GM12878 (cell line): ENCODE results near the gene RALGDS. TPM values are rescaled to one million over a fixed set of nuclear protein-coding genes. Genes with fewer than 3 reads are reported as not detected.
A peak's percentile ranks its signal among the peaks of the same experiment; 100 is the strongest.

Experiments used
- ATAC-seq: fragments of 200-7000 bp; cut with Tn5 transposase; 3 replicates; pipeline ENCODE4 v1.9.1; 2020; ENCODE audit warnings: mild to moderate bottlenecking, moderate library complexity
- BruUV-seq: library from RNA; stranded (reverse); fragments of 400-500 nt; replicated peaks from 2 replicates; lab custom pipeline; 2021; lab: Mats Ljungman, UMichigan
- CTCF ChIA-PET: fragments of 300-600 bp; sonication (Branson Sonifier 250); formaldehyde crosslinking; extraction: SDS; loops from one replicate; lab custom pipeline; 2021; ENCODE audit warnings: inconsistent platforms; lab: Yijun Ruan, JAX
- POLR2A ChIA-PET: fragments of 350-600 bp; formaldehyde crosslinking; extraction: SDS; loops from one replicate; lab custom pipeline; 2021; ENCODE audit warnings: inconsistent platforms; lab: Charles Lee
- RAD21 ChIA-PET: fragments of 300-600 bp; sonication (Branson Sonifier 250); formaldehyde crosslinking; loops from one replicate; lab custom pipeline; 2023; ENCODE audit warnings: antibody characterized with exemption; ENCODE audit not compliant: unreplicated experiment; lab: Charles Lee
- SMC1A ChIA-PET: fragments of 300-600 bp; sonication (Branson Sonifier 250); formaldehyde crosslinking; loops from one replicate; lab custom pipeline; 2023; ENCODE audit not compliant: unreplicated experiment, uncharacterized antibody; lab: Charles Lee
- DNase-seq: peaks from one replicate; pipeline ENCODE4 v3.0.0-alpha.2; 2011; ENCODE audit warnings: low read depth, low spot score
- FAIRE-seq: peaks from 3 replicates; lab custom pipeline; 2011; peaks lifted over from hg19 to GRCh38; lab: Jason Lieb, UNC
- H2AFZ ChIP-seq: 2 replicates; pipeline ENCODE4 v1.6.0; 2011; ENCODE audit warnings: low read depth, low read length, control low read depth; ENCODE audit not compliant: control insufficient read depth
- H3K27ac ChIP-seq: 2 replicates; pipeline ENCODE4 v1.5.1; 2011; ENCODE audit warnings: control low read depth; ENCODE audit not compliant: control insufficient read depth, insufficient read depth
- H3K27me3 ChIP-seq, 2 experiments: replicated peaks in 1 of 2; 2 replicates each; pipeline versions ENCODE4 v1.6.0 to v1.6.1; 2011; ENCODE audit warnings: low read length in 1 of 2; ENCODE audit not compliant: control insufficient read depth in 2 of 2, insufficient read depth in 2 of 2
- H3K36me3 ChIP-seq, 2 experiments: 2 replicates each; pipeline ENCODE4 v1.5.1; 2011; ENCODE audit warnings: low read length in 1 of 2; ENCODE audit not compliant: control insufficient read depth in 2 of 2, insufficient read depth in 2 of 2
- H3K4me1 ChIP-seq: 2 replicates; pipeline ENCODE4 v1.6.1; 2011; ENCODE audit warnings: mild to moderate bottlenecking, low read length, moderate library complexity, mixed read lengths; ENCODE audit not compliant: control insufficient read depth, insufficient read depth
- H3K4me2 ChIP-seq: 2 replicates; pipeline ENCODE4 v1.6.0; 2011; ENCODE audit warnings: control low read depth; ENCODE audit not compliant: control insufficient read depth, insufficient read depth
- H3K4me3 ChIP-seq: fragments of 200-600 bp; sonication (generic); 2 replicates; pipeline ENCODE4 v1.5.1; 2016
- H3K79me2 ChIP-seq: 2 replicates; pipeline ENCODE4 v1.6.0; 2011; ENCODE audit warnings: low read length; ENCODE audit not compliant: control insufficient read depth, insufficient read depth
- H3K9ac ChIP-seq: 2 replicates; pipeline ENCODE4 v1.8.0; 2011; ENCODE audit warnings: low read length, control low read depth, mixed read lengths; ENCODE audit not compliant: control insufficient read depth, insufficient read depth
- H3K9me3 ChIP-seq: replicated peaks from 3 replicates; pipeline ENCODE4 v1.5.1; 2011; ENCODE audit warnings: mild to moderate bottlenecking, low read length; ENCODE audit not compliant: control insufficient read depth, insufficient read depth
- H4K20me1 ChIP-seq: 2 replicates; pipeline ENCODE4 v1.6.0; 2011; ENCODE audit not compliant: control insufficient read depth, insufficient read depth
- CEBPZ ChIP-seq: fragments of 150-350 bp; IDR thresholded peaks from 2 replicates; pipeline ENCODE4 v1.6.1; 2016; ENCODE audit warnings: low read depth, low read length
- CUX1 ChIP-seq: IDR thresholded peaks from 2 replicates; pipeline ENCODE4 v1.6.1; 2012; ENCODE audit warnings: improper control_type of control experiment, low read depth, low read length; ENCODE audit not compliant: insufficient replicate concordance
- EP300 ChIP-seq, 2 experiments: fragments of 150-350 bp in 1 of 2; IDR thresholded peaks; 2 replicates each; pipeline ENCODE4 v1.6.1; 2011 to 2012; ENCODE audit warnings: low read depth in 2 of 2, low read length in 2 of 2, borderline replicate concordance in 1 of 2, improper control_type of control experiment in 1 of 2, inconsistent platforms in 1 of 2; ENCODE audit not compliant: control insufficient read depth in 1 of 2
- IRF4 ChIP-seq: IDR thresholded peaks from 2 replicates; pipeline ENCODE4 v1.6.1; 2011; ENCODE audit warnings: low read depth, low read length
- LARP7 ChIP-seq: fragments of 450-650 bp; IDR thresholded peaks from 2 replicates; pipeline ENCODE4 v1.6.1; 2017; ENCODE audit warnings: mild to moderate bottlenecking
- NFIC ChIP-seq: IDR thresholded peaks from 2 replicates; pipeline ENCODE4 v1.6.1; 2012; ENCODE audit warnings: low read depth, mild to moderate bottlenecking, inconsistent platforms, low read length, moderate library complexity
- NFYB ChIP-seq: IDR thresholded peaks from 2 replicates; pipeline ENCODE4 v1.6.1; 2011; ENCODE audit warnings: low read depth, mild to moderate bottlenecking, low read length, improper control_type of control experiment, moderate library complexity; ENCODE audit not compliant: insufficient read depth
- PAX8 ChIP-seq: fragments of 450-650 bp; IDR thresholded peaks from 2 replicates; pipeline ENCODE4 v1.6.1; 2017; ENCODE audit warnings: mild to moderate bottlenecking, moderate library complexity
- RELA ChIP-seq: fragments of 450-650 bp; IDR thresholded peaks from 2 replicates; pipeline ENCODE4 v1.8.0; 2014; ENCODE audit warnings: borderline replicate concordance; ENCODE audit not compliant: partially characterized antibody
- SMAD5 ChIP-seq: IDR thresholded peaks from 2 replicates; pipeline ENCODE4 v1.6.1; 2016; ENCODE audit warnings: antibody characterized with exemption, low read depth
- ZNF687 ChIP-seq: fragments of 450-650 bp; IDR thresholded peaks from 2 replicates; pipeline ENCODE4 v1.6.1; 2017; ENCODE audit warnings: mild to moderate bottlenecking, moderate library complexity
- ZZZ3 ChIP-seq: IDR thresholded peaks from 2 replicates; pipeline ENCODE4 v1.6.1; 2011; ENCODE audit warnings: low read depth; ENCODE audit not compliant: control insufficient read depth, insufficient read length
- WGBS: methylation state at CpG from one replicate; pipeline ENCODE4 v1.1.6; 2016; ENCODE audit warnings: low lambda C conversion rate; ENCODE audit not compliant: insufficient replicate concordance, insufficient coverage; ENCODE audit errors: missing lambda C conversion rate; 5-methylcytosine and 5-hydroxymethylcytosine counted together
- in situ Hi-C: fragments of 300-500 bp; cut with MboI; formaldehyde crosslinking; loops from 9 replicates; pipeline ENCODE4 v1.14.3; 2018; ENCODE audit warnings: mixed read lengths
- intact Hi-C: fragments of 100-400 bp; cut with micrococcal nuclease; formaldehyde crosslinking; loops from one replicate; pipeline ENCODE4 v1.14.2; 2022; ENCODE audit not compliant: unreplicated experiment
- polyA plus RNA-seq, 11 experiments: library from polyadenylated mRNA; depleted of rRNA in 4 of 11; unstranded in 6 of 11; stranded (reverse) in 5 of 11; fragments of >200 nt; fragmentation: Nextera tagmentation in 4 of 11; fragmentation: Illumina TruSeq in 1 of 11; extraction: Ambion mirVana in 4 of 11; extraction: Trizol in 1 of 11; gene quantifications; 1 replicate in 1 of 11; 2 replicates in 10 of 11; pipeline versions ENCODE4 v1.2.1 to v1.2.3, GENCODE V29; 2011 to 2016; ENCODE audit warnings: inconsistent platforms in 2 of 11, missing spikeins in 2 of 11, low read depth in 1 of 11
- total RNA-seq, 4 experiments: library from RNA; depleted of rRNA in 3 of 4; stranded (reverse); fragments of >200 nt in 3 of 4; fragmentation: Illumina TruSeq in 1 of 4; extraction: Trizol in 1 of 4; gene quantifications; 2 replicates each; pipeline versions ENCODE4 v1.2.1 to v1.2.3, GENCODE V29; 2013 to 2021

The RALGDS gene
- total and polyA plus RNA-seq, 10 of the 15 experiments (the other 5 are each of a cell fraction or from before 2014, with no cell fraction given): 1.3 to 48.6 (median 21.2) TPM

DNA sequence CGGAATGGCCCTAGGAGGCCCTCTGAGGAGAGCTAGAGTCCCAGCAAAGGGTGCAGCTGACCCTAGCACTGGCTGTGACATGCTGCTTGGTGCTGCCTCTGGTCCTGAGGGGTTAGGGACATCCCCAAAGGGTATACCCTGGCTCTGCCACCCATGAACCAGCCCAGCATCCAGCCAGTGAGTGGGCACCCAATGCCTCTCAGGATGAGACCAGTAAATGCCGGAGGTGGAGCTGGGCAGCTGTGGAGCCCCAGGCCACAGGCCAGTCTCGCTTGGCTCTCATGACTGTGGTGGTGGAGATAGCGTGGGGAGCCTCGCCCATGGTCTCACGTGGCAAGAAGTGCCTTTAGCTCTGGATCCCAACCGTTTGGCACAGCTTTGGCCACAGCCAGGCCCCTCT lies 63.0 kb downstream of the RALGDS start:
- CTCF ChIA-PET: no interaction called here
- ATAC-seq: no peak
- WGBS: 81% methylated on average over 7 of the region's 7 CpGs
- H3K9me3 ChIP-seq: no peaks in the 10 kb centered on the region
- in situ Hi-C loops (no loop called here), intact Hi-C loops (no loop called here)
- peaks cover 10 to 22% of the 10 kb centered on the region in 2 experiments; a peak in 3 of 4 replicates for H3K36me3 ChIP-seq
- H3K79me2 ChIP-seq: no peaks in the 10 kb centered on the region
- no peak overlapping the region for H3K4me2 ChIP-seq
- no peak overlapping the region for H3K9ac ChIP-seq
- RAD21 ChIA-PET: no interaction called here
- SMC1A ChIA-PET: interaction anchor here (0.8 kb wide), 1 partner anchor 44 kb away, joined by 3 read pairs; no protein-coding TSS in a partner anchor
- H3K27ac ChIP-seq: no peak overlapping the region
- FAIRE-seq: no peak
- H2AFZ ChIP-seq: no peak overlapping the region
- no peak overlapping the region for H3K4me3 ChIP-seq
- H3K4me1 ChIP-seq: peaks cover 27% of the 10 kb centered on the region
- DNase-seq: no peak
- no peaks in the 10 kb centered on the region for H3K27me3 ChIP-seq
- TSS peak; percentile 79 for BruUV-seq
- POLR2A ChIA-PET: no interaction called here
- H4K20me1 ChIP-seq: no peaks in the 10 kb centered on the region
- TF ChIP-seq NFIC (no peak), IRF4 (no peak), ZNF687 (no peak), CUX1 (no peak), SMAD5 (no peak), RELA (no peak), CEBPZ (no peak), ZZZ3 (no peak), LARP7 (no peak), PAX8 (no peak), NFYB (no peak), EP300 (IDR thresholded peaks at IDR 0.05; ENCODE audit: borderline replicate concordance in 1 of 2, control insufficient read depth in 1 of 2, low read depth in 2 of 2, low read length in 2 of 2) (no peak)
